Stimulated activated CD8-positive, alpha-beta memory T cell treated with anti-CD3 and anti-CD28 coated beads, Interleukin-2, amount 100 ng/mL, for 48 hours (primary cell): ENCODE measurements around the gene NUTF2.
"Not testable (repeated sequence)": the region's sequence is repeated elsewhere in the genome, so short reads cannot be mapped to it uniquely, and the experiment has no call there.

Experiments
- DNase-seq, 2 donors: peaks; one replicate each; pipeline ENCODE4 v3.0.0-alpha.2; 2020; ENCODE audit warnings: low read depth in 2 of 2

Gene NUTF2

GRCh38 chr16:67885545-67885944, 38.8 kb downstream of the NUTF2 start:
- DNase-seq = no peak

GRCh38 chr16:67885976-67886375, 39.2 kb downstream of the NUTF2 start:
- no peak for DNase-seq

GRCh38 chr16:67886387-67886786, 39.7 kb downstream of the NUTF2 start:
- no peak for DNase-seq

GRCh38 chr16:67888331-67888730, 41.6 kb downstream of the NUTF2 start:
- DNase-seq = no peak

GRCh38 chr16:67892375-67892774, 45.6 kb downstream of the NUTF2 start:
- DNase-seq = no peak

- DNase-seq = peak; percentile 90 to 95
Observed at GRCh38 chr16:67892899-67893742, 46.4 kb downstream of the NUTF2 start, which contains the start of gene PSKH1. Gene PSKH1, plus strand, starts transcription at chr16:67893254. Its CDS starts 15,496 bp downstream, at chr16:67908750.

- DNase-seq = no peak
Observed at GRCh38 chr16:67893743-67894399, 47.1 kb downstream of the NUTF2 start.

- DNase-seq = no peak
Observed at GRCh38 chr16:67897231-67897630, 50.5 kb downstream of the NUTF2 start.

- no peak for DNase-seq
Observed at GRCh38 chr16:67901734-67902133, 55.0 kb downstream of the NUTF2 start.

- DNase-seq = no peak
Observed at GRCh38 chr16:67902831-67903230, 56.1 kb downstream of the NUTF2 start.

- DNase-seq = no peak
Observed at GRCh38 chr16:67907397-67908180, 60.9 kb downstream of the NUTF2 start.

GRCh38 chr16:67909056-67909742, 62.5 kb downstream of the NUTF2 start:
- DNase-seq = no peak

- DNase-seq = peak in 1 of 2 donors; percentile 24
Observed at GRCh38 chr16:67910158-67910557, 63.4 kb downstream of the NUTF2 start.

- no peak for DNase-seq
Observed at GRCh38 chr16:67914758-67915495, 68.2 kb downstream of the NUTF2 start.

- DNase-seq = not testable (repeated sequence)
Observed at GRCh38 chr16:67915496-67915769, 68.7 kb downstream of the NUTF2 start.

GRCh38 chr16:67915831-67916723, 69.3 kb downstream of the NUTF2 start:
- DNase-seq = no peak

GRCh38 chr16:67917140-67917851, 70.6 kb downstream of the NUTF2 start:
- no peak for DNase-seq

- DNase-seq = peak in 1 of 2 donors; percentile 24
Observed at GRCh38 chr16:67917852-67918236, 71.1 kb downstream of the NUTF2 start.

- DNase-seq = no peak
Observed at GRCh38 chr16:67919622-67920221, 73.0 kb downstream of the NUTF2 start.
